Activated CD8-positive, alpha-beta T cell treated with anti-CD3 and anti-CD28 coated beads for 36 hours (primary cell): ENCODE data around the gene ABCC2. TPM values are rescaled to one million over a fixed set of nuclear protein-coding genes. Genes with fewer than 3 reads are reported as not detected.
"Not testable (repeated sequence)": the region's sequence is repeated elsewhere in the genome, so short reads cannot be mapped to it uniquely, and the experiment has no call there.

Source experiments
- ATAC-seq: fragments of 200-7000 bp; cut with Tn5 transposase; one replicate; pipeline ENCODE4 v1.10.0; 2021; ENCODE audit warnings: mild to moderate bottlenecking, moderate library complexity
- CTCF ChIA-PET: fragments of 350-600 bp; sonication (Branson Sonifier 250); formaldehyde crosslinking; loops from one replicate; lab custom pipeline; 2021; ENCODE audit warnings: antibody characterized with exemption; lab: Charles Lee
- POLR2A ChIA-PET: fragments of 350-600 bp; sonication (Branson Sonifier 250); formaldehyde crosslinking; loops from one replicate; lab custom pipeline; 2021; ENCODE audit warnings: antibody characterized with exemption; lab: Charles Lee
- DNase-seq: peaks from one replicate; pipeline ENCODE4 v3.0.0-alpha.2; 2020
- H3K27ac Mint-ChIP-seq: one replicate; pipeline ENCODE4 v1.8.0; 2021; ENCODE audit warnings: mild to moderate bottlenecking, mixed read lengths
- H3K27me3 Mint-ChIP-seq: one replicate; pipeline ENCODE4 v1.8.0; 2021; ENCODE audit warnings: mixed read lengths
- H3K36me3 Mint-ChIP-seq: one replicate; pipeline ENCODE4 v1.8.0; 2021; ENCODE audit warnings: low read depth, mixed read lengths
- H3K4me1 Mint-ChIP-seq: one replicate; pipeline ENCODE4 v1.8.0; 2021; ENCODE audit warnings: low read depth, mixed read lengths
- H3K4me3 Mint-ChIP-seq: one replicate; pipeline ENCODE4 v1.8.0; 2021; ENCODE audit warnings: mild to moderate bottlenecking, moderate library complexity, mixed read lengths
- H3K9me3 Mint-ChIP-seq: one replicate; pipeline ENCODE4 v1.8.0; 2021; ENCODE audit warnings: mixed read lengths
- intact Hi-C: fragments of 100-400 bp; cut with micrococcal nuclease; formaldehyde crosslinking; loops from one replicate; pipeline ENCODE4 v1.10.0; 2022
- total RNA-seq, 2 experiments: library from RNA; stranded (reverse); gene quantifications; one replicate each; pipeline ENCODE4 v1.2.3, GENCODE V29; 2021
- TF ChIP-seq, protein P1 (sequence below): fragments of 200-600 bp; IDR thresholded peaks from one replicate; pipeline ENCODE4 v1.8.0; 2022; ENCODE audit warnings: antibody characterized with exemption, mild to moderate bottlenecking

The ABCC2 gene
- total RNA-seq, 2 experiments from 2014 or later: 0.87 to 1.0 TPM

DNA sequence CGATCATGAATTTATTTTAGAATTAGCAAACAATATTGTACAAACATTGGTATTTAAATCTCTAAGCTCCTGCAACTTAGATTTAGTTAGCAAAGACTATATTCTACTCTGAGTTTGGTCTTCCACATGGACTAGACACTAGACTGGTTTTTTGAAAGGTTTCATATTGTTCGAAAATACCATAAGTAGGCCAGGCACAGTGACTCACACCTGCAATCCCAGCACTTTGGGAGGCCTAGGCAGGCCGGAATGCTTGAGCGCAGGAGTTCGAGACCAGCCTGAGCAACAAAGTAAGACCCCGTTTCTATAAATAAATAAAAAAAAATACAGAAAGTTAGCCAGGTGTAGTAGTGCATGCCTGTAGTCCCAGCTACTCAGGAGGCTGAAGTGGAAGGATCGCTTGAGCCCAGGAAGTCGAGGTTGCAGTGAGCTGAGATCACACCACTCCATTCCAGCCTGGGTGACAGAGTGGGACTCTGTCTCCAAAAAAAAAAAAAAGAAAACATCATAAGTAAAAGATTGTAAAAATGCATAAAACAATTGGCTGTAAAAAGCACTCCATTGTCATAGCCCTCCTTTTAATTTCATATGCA lies 73.1 kb downstream of the ABCC2 start:
- Mint-ChIP-seq H3K27ac (no peak overlapping the region), H3K4me1 (no peaks in the 10 kb centered on the region)

DNA sequence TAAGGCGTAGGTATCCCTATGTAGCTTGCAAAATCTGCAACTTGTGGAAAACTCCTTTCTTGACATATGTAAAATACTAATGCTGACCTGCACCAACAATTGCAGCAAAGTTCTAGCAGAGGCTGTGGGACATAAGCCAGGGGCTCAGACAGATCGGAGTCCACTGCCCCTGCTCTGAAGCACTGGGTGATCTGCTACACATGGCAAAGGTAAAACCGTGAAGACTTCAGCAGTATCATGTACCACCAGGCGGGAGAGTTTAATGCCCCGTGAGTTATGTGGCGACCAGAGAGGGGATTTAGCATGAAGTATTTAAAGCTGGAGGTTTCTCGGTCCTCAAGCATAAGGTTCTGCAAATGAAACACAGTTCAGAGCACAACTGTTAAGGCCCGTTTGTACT lies 76.4 kb downstream of the ABCC2 start:
- DNase-seq (no peak), ATAC-seq (no peak)
- no peaks in the 10 kb centered on the region for H3K9me3 Mint-ChIP-seq
- peaks cover 10% of the 10 kb centered on the region for H3K27me3 Mint-ChIP-seq
- CTCF ChIA-PET: interaction anchor here (1.2 to 5.5 kb wide), 6 partner anchors 10 to 187 kb away, joined by 3 to 30 read pairs (median 8); no protein-coding TSS in a partner anchor
- H3K4me3 Mint-ChIP-seq: no peak overlapping the region
- H3K27ac Mint-ChIP-seq: no peak overlapping the region
- no peaks in the 10 kb centered on the region for H3K36me3 Mint-ChIP-seq
- POLR2A ChIA-PET: interaction anchor here (1.2 kb wide), 1 partner anchor 10 kb away, joined by 7 read pairs; no protein-coding TSS in a partner anchor
- intact Hi-C loops: no loop called here
- H3K4me1 Mint-ChIP-seq: no peaks in the 10 kb centered on the region
- TF ChIP-seq, protein P1, sequence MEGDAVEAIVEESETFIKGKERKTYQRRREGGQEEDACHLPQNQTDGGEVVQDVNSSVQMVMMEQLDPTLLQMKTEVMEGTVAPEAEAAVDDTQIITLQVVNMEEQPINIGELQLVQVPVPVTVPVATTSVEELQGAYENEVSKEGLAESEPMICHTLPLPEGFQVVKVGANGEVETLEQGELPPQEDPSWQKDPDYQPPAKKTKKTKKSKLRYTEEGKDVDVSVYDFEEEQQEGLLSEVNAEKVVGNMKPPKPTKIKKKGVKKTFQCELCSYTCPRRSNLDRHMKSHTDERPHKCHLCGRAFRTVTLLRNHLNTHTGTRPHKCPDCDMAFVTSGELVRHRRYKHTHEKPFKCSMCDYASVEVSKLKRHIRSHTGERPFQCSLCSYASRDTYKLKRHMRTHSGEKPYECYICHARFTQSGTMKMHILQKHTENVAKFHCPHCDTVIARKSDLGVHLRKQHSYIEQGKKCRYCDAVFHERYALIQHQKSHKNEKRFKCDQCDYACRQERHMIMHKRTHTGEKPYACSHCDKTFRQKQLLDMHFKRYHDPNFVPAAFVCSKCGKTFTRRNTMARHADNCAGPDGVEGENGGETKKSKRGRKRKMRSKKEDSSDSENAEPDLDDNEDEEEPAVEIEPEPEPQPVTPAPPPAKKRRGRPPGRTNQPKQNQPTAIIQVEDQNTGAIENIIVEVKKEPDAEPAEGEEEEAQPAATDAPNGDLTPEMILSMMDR: no peak

More for the DNA sequence above, 73.1 kb downstream of the ABCC2 start:
- ATAC-seq: no peak
- no peak overlapping the region for H3K4me3 Mint-ChIP-seq
- H3K27me3 Mint-ChIP-seq: peaks cover 2% of the 10 kb centered on the region
- intact Hi-C loops: no loop called here
- ChIA-PET POLR2A (no interaction called here), CTCF (interaction anchor here (0.9 to 3.4 kb wide), 5 partner anchors 10 to 192 kb away, joined by 3 to 27 read pairs (median 13); partner anchors contain the start of gene DNMBP)
- DNase-seq: no peak
- TF ChIP-seq, protein P1: no peak
- H3K9me3 Mint-ChIP-seq: no peaks in the 10 kb centered on the region
- no peaks in the 10 kb centered on the region for H3K36me3 Mint-ChIP-seq

DNA sequence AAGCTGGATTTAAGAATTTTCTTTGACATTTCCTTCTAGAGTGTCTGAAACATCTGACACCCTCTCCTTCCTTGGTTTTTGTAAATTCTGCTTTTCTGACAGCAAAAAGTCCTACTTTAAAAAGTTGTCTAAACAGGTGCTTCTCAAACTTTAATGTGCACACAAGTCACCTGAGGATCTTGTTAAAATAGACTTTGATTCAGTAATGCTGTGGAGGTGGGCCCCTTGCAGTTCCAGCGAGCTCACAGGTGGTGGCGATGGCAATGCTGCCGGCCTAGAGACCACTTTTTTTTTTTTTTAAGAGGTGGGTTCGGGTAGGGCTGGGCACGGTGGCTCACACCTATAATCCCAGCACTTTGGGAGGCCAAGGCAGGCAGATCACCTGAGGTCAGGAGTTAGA lies 77.1 kb downstream of the ABCC2 start:
- DNase-seq (peak; percentile 52), ATAC-seq (peak; percentile 47)
- Mint-ChIP-seq H3K4me3 (no peak overlapping the region), H3K9me3 (no peaks in the 10 kb centered on the region), H3K27ac (no peak overlapping the region), H3K27me3 (peaks cover 17% of the 10 kb centered on the region), H3K4me1 (no peaks in the 10 kb centered on the region), H3K36me3 (no peaks in the 10 kb centered on the region)
- CTCF ChIA-PET: interaction anchor here (1.2 to 5.5 kb wide), 6 partner anchors 10 to 186 kb away, joined by 3 to 30 read pairs (median 8); no protein-coding TSS in a partner anchor
- TF ChIP-seq, protein P1: peak; percentile 37
- POLR2A ChIA-PET: interaction anchor here (1.2 kb wide), 1 partner anchor 11 kb away, joined by 7 read pairs; no protein-coding TSS in a partner anchor
- intact Hi-C loops: no loop called here

DNA sequence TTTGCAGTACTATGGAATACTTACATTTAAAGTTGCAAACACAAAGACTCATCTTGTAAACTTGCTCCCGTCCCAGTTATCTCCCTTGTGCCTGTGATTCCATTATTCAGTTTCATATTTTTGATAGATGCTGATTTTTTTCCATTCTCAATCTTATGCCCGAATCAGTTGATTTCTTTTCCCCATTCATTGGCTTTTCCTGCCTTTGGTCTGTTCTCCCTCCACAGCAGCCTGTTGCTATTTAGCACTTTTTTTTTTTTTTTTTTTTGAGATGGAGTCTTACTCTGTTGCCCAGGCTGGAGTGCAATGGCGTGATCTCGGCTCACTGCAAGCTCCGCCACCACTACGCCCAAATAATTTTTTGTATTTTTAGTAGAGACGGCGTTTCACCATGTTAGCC lies 78.0 kb downstream of the ABCC2 start:
- CTCF ChIA-PET: interaction anchor here (1.9 to 5.5 kb wide), 3 partner anchors 9 to 185 kb away, joined by 6 to 30 read pairs (median 28); no protein-coding TSS in a partner anchor
- Mint-ChIP-seq H3K27me3 (peaks cover 22% of the 10 kb centered on the region), H3K4me3 (no peak overlapping the region), H3K4me1 (no peaks in the 10 kb centered on the region), H3K36me3 (no peaks in the 10 kb centered on the region), H3K9me3 (no peaks in the 10 kb centered on the region), H3K27ac (no peak overlapping the region)
- POLR2A ChIA-PET: interaction anchor here (1.2 kb wide), 1 partner anchor 10 kb away, joined by 3 read pairs; no protein-coding TSS in a partner anchor
- no peak for ATAC-seq
- DNase-seq: no peak
- intact Hi-C loops: no loop called here
- TF ChIP-seq, protein P1: no peak

DNA sequence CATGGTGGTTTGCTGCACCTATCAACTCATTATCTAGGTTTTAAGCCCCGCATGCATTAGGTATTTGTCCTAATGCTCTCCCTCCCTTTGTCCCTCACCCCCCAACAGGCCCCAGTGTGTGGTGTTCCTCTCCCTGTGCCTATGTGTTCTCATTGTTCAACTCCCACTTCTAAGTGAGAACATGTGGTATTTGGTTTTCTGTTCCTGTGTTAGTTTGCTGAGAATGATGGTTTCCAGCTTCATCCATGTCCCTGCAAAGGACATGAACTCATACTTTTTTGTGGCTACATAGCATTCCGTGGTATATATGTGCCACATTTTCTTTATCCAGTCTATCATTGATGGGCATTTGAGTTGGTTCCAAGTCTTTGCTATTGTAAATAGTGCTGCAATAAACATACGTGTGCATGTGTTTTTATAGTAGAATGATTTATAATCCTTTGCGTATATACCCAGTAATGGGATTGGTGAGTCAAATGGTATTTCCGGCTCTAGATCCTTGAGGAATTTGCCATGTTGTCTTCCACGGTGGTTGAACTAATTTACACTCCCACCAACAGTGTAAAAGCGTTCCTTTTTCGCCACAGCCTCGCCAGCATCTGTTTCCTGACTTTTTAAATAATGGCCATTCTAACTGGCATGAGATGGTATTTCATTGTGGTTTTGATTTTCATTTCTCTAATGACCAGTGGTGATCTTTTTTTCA lies 81.2 kb downstream of the ABCC2 start:
- Mint-ChIP-seq H3K27me3 (peaks cover 50% of the 10 kb centered on the region), H3K9me3 (peaks cover 12% of the 10 kb centered on the region)
- intact Hi-C loops, H3K27ac Mint-ChIP-seq, H3K36me3 Mint-ChIP-seq, POLR2A ChIA-PET, H3K4me3 Mint-ChIP-seq, H3K4me1 Mint-ChIP-seq, DNase-seq, ATAC-seq: not testable (repeated sequence)
- CTCF ChIA-PET: interaction anchor here (1.0 kb wide), 1 partner anchor 182 kb away, joined by 4 read pairs; no protein-coding TSS in a partner anchor

DNA sequence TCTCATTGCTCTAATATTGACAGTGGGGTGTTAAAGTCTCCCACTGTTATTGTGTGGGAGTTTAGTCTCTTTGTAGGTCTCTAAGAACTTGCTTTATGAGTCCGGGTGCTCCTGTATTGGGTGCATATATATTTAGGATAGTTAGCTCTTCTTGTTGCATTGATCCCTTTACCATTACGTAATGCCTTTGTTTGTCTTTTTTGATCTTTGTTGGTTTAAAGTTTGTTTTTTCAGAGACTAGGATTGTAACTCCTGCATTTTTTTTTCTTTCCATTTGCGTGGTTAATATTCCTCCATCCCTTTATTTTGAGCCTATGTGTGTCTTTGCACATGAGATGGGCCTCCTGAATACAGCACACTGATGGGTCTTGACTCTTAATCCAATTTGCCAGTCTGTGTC lies 84.8 kb downstream of the ABCC2 start:
- Mint-ChIP-seq H3K9me3 (peaks cover 12% of the 10 kb centered on the region), H3K4me1 (peaks cover 14% of the 10 kb centered on the region), H3K27me3 (peaks cover 71% of the 10 kb centered on the region)
- H3K4me3 Mint-ChIP-seq, POLR2A ChIA-PET, H3K27ac Mint-ChIP-seq, ATAC-seq, DNase-seq, H3K36me3 Mint-ChIP-seq, intact Hi-C loops: not testable (repeated sequence)
- CTCF ChIA-PET: interaction anchor here (1.7 kb wide), 1 partner anchor 178 kb away, joined by 6 read pairs; no protein-coding TSS in a partner anchor
